SK-N-SH (cell line): ENCODE results near the gene DPYSL5.

Experiments used
- EP300 ChIP-seq, 2 experiments: IDR thresholded peaks; 2 replicates each; pipeline versions ENCODE4 v1.4.0 to v1.6.1; 2012; ENCODE audit warnings: borderline replicate concordance in 1 of 2, low read depth in 1 of 2, low read length in 1 of 2
- TF ChIP-seq, protein P1 (sequence below): fragments of 200-600 bp; sonication (generic); IDR thresholded peaks from 2 replicates; pipeline ENCODE4 v1.6.1; 2017; ENCODE audit warnings: antibody characterized with exemption, mild to moderate bottlenecking, moderate library complexity

DNA sequence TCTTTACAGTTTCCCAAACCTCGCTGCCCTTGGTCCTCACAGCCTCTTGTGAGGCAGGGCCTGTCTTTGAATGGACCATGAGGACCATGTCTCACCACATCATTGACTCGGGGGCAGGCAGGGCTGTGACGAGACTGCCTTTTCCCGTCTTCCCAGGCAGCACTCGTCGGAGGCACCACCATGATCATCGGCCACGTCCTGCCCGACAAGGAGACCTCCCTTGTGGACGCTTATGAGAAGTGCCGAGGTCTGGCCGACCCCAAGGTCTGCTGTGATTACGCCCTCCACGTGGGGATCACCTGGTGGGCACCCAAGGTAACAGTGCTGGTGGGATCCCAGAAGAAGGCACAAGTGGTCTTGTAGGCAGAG lies 76.8 kb downstream of the DPYSL5 start:
- TF ChIP-seq, protein P1, sequence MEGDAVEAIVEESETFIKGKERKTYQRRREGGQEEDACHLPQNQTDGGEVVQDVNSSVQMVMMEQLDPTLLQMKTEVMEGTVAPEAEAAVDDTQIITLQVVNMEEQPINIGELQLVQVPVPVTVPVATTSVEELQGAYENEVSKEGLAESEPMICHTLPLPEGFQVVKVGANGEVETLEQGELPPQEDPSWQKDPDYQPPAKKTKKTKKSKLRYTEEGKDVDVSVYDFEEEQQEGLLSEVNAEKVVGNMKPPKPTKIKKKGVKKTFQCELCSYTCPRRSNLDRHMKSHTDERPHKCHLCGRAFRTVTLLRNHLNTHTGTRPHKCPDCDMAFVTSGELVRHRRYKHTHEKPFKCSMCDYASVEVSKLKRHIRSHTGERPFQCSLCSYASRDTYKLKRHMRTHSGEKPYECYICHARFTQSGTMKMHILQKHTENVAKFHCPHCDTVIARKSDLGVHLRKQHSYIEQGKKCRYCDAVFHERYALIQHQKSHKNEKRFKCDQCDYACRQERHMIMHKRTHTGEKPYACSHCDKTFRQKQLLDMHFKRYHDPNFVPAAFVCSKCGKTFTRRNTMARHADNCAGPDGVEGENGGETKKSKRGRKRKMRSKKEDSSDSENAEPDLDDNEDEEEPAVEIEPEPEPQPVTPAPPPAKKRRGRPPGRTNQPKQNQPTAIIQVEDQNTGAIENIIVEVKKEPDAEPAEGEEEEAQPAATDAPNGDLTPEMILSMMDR, result no peak
- TF ChIP-seq EP300 (IDR thresholded peaks at IDR 0.05; ENCODE audit: borderline replicate concordance in 1 of 2, low read depth in 1 of 2, low read length in 1 of 2), result no peak
